Breast epithelium (tissue), 3 donors: ENCODE measurements around the gene ADGRL4.

Experiments
- POLR2A ChIP-seq: fragments of 450-650 bp; IDR thresholded peaks from one replicate; pipeline ENCODE4 v1.6.1; 2016; ENCODE audit warnings: antibody characterized with exemption, mild to moderate bottlenecking, moderate library complexity
- TF ChIP-seq, protein P1 (sequence below), 3 donors: fragments of 450-650 bp; IDR thresholded peaks; one replicate each; pipeline ENCODE4 v1.5.1; 2016 to 2017; ENCODE audit warnings: antibody characterized with exemption in 3 of 3, mild to moderate bottlenecking in 3 of 3, moderate library complexity in 3 of 3

DNA sequence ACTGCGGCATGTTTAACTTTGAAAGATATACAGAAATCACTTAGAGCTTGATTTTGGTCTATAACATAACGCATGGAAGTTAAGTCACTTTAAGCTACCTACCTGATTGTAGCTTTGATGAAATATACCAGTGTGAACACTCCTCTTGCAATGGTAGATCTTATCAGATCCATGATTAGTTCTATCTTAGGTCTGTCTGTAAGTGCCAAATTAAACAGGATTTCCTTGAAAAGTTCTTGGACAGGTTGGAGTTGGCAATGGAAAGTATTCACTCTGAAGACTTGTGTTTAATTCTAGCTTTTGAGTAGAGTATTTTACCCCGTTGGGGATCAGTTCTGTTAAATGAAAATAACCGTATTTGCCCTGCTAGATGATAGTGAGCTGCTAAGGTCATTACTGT is 4.1 kb upstream of the ADGRL4 start:
- TF ChIP-seq, protein P1, sequence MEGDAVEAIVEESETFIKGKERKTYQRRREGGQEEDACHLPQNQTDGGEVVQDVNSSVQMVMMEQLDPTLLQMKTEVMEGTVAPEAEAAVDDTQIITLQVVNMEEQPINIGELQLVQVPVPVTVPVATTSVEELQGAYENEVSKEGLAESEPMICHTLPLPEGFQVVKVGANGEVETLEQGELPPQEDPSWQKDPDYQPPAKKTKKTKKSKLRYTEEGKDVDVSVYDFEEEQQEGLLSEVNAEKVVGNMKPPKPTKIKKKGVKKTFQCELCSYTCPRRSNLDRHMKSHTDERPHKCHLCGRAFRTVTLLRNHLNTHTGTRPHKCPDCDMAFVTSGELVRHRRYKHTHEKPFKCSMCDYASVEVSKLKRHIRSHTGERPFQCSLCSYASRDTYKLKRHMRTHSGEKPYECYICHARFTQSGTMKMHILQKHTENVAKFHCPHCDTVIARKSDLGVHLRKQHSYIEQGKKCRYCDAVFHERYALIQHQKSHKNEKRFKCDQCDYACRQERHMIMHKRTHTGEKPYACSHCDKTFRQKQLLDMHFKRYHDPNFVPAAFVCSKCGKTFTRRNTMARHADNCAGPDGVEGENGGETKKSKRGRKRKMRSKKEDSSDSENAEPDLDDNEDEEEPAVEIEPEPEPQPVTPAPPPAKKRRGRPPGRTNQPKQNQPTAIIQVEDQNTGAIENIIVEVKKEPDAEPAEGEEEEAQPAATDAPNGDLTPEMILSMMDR (IDR thresholded peaks at IDR 0.05) = no peak
- no peak for TF ChIP-seq POLR2A
